Upper lobe of right lung (tissue), 1 donor: ENCODE results near the gene TM7SF2. TPM values are rescaled to one million over a fixed set of nuclear protein-coding genes. Genes with fewer than 3 reads are reported as not detected.

ENCODE experiments used
- ATAC-seq: fragments of 200-7000 bp; cut with Tn5 transposase; one replicate; pipeline ENCODE4 v1.9.1; 2020; ENCODE audit warnings: mild to moderate bottlenecking, moderate library complexity
- DNase-seq: peaks from one replicate; pipeline ENCODE4 v3.0.0-alpha.2; 2020
- H3K27ac ChIP-seq: fragments of 200-600 bp; one replicate; pipeline ENCODE4 v1.8.0; 2022
- H3K27me3 ChIP-seq: fragments of 200-600 bp; one replicate; pipeline ENCODE4 v1.8.0; 2022; ENCODE audit warnings: mild to moderate bottlenecking
- H3K36me3 ChIP-seq: fragments of 200-600 bp; one replicate; pipeline ENCODE4 v1.8.0; 2022
- H3K4me1 ChIP-seq: fragments of 200-600 bp; one replicate; pipeline ENCODE4 v1.8.0; 2022
- H3K4me3 ChIP-seq: fragments of 200-600 bp; one replicate; pipeline ENCODE4 v1.8.0; 2022; ENCODE audit warnings: mild to moderate bottlenecking
- H3K9me3 ChIP-seq: fragments of 200-600 bp; one replicate; pipeline ENCODE4 v1.8.0; 2022
- intact Hi-C: fragments of 100-400 bp; cut with DNase I; formaldehyde crosslinking; loops from one replicate; pipeline ENCODE4 v1.11.0; 2022
- total RNA-seq: library from RNA; stranded (reverse); fragmentation: NEBNext Ultra II Directional; extraction: Animal tissue kit (Norgen Biotek cat#: 25700); gene quantifications from one replicate; pipeline ENCODE4 v1.2.1, GENCODE V29; 2021
- TF ChIP-seq, protein P1 (sequence below): fragments of 200-600 bp; IDR thresholded peaks from one replicate; pipeline ENCODE4 v1.8.0; 2022; ENCODE audit warnings: antibody characterized with exemption
- donor health status: DM: no; HTN: yes; CAD: no; lungs with severe emphysema.

Gene TM7SF2
- total RNA-seq, 1 donor from 2014 or later = 39.0 TPM

- intact Hi-C loops = no loop called here
- ATAC-seq = no peak
- no peak overlapping the region for H3K4me3 ChIP-seq
- DNase-seq = no peak
- H3K4me1 ChIP-seq = peaks cover 25% of the 10 kb centered on the region
- H3K27ac ChIP-seq = no peak overlapping the region
- H3K36me3 ChIP-seq = peaks cover 26% of the 10 kb centered on the region
- H3K9me3 ChIP-seq = no peaks in the 10 kb centered on the region
- H3K27me3 ChIP-seq = no peaks in the 10 kb centered on the region
- TF ChIP-seq, protein P1, sequence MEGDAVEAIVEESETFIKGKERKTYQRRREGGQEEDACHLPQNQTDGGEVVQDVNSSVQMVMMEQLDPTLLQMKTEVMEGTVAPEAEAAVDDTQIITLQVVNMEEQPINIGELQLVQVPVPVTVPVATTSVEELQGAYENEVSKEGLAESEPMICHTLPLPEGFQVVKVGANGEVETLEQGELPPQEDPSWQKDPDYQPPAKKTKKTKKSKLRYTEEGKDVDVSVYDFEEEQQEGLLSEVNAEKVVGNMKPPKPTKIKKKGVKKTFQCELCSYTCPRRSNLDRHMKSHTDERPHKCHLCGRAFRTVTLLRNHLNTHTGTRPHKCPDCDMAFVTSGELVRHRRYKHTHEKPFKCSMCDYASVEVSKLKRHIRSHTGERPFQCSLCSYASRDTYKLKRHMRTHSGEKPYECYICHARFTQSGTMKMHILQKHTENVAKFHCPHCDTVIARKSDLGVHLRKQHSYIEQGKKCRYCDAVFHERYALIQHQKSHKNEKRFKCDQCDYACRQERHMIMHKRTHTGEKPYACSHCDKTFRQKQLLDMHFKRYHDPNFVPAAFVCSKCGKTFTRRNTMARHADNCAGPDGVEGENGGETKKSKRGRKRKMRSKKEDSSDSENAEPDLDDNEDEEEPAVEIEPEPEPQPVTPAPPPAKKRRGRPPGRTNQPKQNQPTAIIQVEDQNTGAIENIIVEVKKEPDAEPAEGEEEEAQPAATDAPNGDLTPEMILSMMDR = no peak
Measured at GRCh38 chr11:65109231-65110198, 2.2 kb upstream of the TM7SF2 start.

DNA sequence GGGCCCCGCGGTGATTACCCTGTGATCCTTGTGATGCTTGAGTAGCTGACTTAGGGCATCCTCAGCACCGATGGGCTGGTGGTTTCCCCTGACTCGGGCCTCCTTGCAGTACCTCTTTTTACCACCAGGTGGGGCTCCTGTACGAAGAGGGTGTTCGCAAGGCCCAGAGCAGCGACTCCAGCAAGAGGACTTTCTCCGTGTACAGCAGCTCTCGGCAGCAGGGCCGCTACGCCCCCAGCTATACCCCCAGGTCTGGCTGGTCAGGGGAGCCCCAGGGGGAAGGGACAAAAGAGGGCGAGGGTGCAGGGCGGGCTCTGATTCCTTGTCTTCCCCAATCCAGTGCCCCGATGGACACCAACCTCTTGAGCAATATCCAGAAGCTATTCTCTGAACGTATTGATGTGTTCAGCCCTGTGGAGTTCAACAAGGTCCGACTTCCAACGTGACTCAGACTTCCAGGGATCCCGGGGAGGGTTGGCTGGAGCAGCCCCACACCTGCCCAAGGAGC, 1.3 kb upstream of the TM7SF2 start:
- Histone ChIP-seq H3K27me3 (no peaks in the 10 kb centered on the region), H3K27ac (no peak overlapping the region), H3K9me3 (no peaks in the 10 kb centered on the region), H3K4me1 (peaks cover 25% of the 10 kb centered on the region), H3K4me3 (no peak overlapping the region), H3K36me3 (peaks cover 26% of the 10 kb centered on the region)
- TF ChIP-seq, protein P1 = peak; percentile 100
- intact Hi-C loops = no loop called here
- ATAC-seq = peak; percentile 72
- DNase-seq = peak; percentile 88

DNA sequence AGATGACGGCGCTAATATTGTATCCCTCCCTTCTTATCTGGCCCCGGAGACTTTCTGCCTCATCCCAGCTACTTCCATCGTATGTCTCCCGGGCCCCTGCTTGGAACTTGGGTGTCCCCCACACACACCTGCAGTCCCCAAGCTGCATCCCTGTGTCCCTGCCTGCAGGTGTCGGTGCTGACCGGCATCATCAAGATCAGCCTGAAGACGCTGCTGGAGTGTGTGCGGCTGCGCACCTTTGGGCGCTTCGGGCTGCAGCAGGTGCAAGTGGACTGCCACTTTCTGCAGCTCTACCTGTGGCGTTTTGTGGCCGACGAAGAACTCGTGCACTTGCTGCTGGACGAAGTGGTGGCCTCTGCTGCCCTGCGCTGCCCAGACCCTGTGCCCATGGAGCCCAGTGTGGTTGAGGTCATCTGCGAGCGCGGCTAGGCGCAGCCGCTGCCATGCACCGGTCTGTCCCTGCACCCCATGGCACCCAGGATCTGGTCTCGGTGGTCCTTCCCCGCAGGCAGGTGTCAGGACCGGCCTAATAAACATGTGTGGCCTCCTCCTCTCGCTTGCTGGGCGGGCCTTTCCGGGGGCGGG, 421 bp upstream of the TM7SF2 start:
- Histone ChIP-seq H3K36me3 (peaks cover 25% of the 10 kb centered on the region), H3K4me1 (peaks cover 32% of the 10 kb centered on the region), H3K27ac (no peak overlapping the region), H3K9me3 (no peaks in the 10 kb centered on the region), H3K27me3 (no peaks in the 10 kb centered on the region), H3K4me3 (peak overlapping the region; percentile 61)
- intact Hi-C loops = no loop called here
- ATAC-seq (no peak), DNase-seq (no peak)
- TF ChIP-seq, protein P1 = no peak

DNA sequence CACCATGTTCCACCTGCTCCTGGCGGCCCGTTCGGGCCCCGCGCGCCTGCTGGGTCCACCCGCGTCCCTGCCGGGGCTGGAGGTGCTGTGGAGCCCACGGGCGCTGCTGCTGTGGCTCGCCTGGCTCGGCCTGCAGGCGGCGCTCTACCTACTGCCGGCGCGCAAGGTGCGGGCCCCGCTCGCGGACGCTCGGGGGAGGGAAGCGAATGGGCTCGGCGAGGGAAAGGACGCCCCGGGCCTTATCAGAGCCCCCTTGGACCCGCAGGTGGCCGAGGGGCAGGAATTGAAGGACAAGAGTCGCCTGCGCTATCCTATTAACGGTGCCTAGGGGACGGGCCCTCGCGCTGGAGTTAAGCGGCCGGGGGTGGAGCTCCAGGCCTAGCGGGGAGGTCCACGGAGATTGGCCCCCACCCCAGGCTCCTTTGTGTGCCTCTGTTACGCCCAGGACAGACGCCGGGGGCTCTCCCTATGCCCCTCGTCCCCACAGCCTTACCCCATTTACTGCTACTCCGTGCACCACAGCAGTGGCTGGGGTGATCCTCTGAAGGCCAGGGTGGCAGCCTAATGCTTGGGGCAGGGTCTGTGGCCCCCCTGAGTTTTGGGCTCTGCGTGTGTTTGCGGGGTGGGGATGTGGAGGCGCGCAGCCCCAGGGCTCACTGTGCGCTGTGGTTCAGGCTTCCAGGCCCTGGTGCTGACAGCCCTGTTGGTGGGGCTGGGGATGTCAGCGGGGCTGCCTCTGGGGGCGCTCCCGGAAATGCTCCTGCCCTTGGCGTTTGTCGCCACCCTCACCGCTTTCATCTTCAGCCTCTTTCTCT, 1.1 kb downstream of the TM7SF2 start:
- peak; percentile 89 for DNase-seq
- Histone ChIP-seq H3K4me1 (peaks cover 40% of the 10 kb centered on the region), H3K27me3 (no peaks in the 10 kb centered on the region), H3K9me3 (no peaks in the 10 kb centered on the region), H3K27ac (peak overlapping the region; percentile 58), H3K4me3 (peak overlapping the region; percentile 61), H3K36me3 (peaks cover 24% of the 10 kb centered on the region)
- intact Hi-C loops = no loop called here
- peak; percentile 71 for ATAC-seq
- TF ChIP-seq, protein P1 = peak; percentile 88

- H3K9me3 ChIP-seq = no peaks in the 10 kb centered on the region
- no peak for DNase-seq
- peak overlapping the region; percentile 61 for H3K4me3 ChIP-seq
- no peak for ATAC-seq
- TF ChIP-seq, protein P1 = no peak
- peaks cover 22% of the 10 kb centered on the region for H3K36me3 ChIP-seq
- H3K27ac ChIP-seq = no peak overlapping the region
- intact Hi-C loops = no loop called here
- H3K27me3 ChIP-seq = no peaks in the 10 kb centered on the region
- peaks cover 44% of the 10 kb centered on the region for H3K4me1 ChIP-seq
Measured at GRCh38 chr11:65113361-65113756, 1.7 kb downstream of the TM7SF2 start.
